Ishikawa (cell line): ENCODE results near the gene MID1.

Experiments
- FOXM1 ChIP-seq: IDR thresholded peaks from 2 replicates; pipeline ENCODE4 v1.6.1; 2012; ENCODE audit warnings: low read depth, borderline replicate concordance
- RAD21 ChIP-seq: IDR thresholded peaks from 2 replicates; pipeline ENCODE4 v1.6.1; 2012; ENCODE audit warnings: low read depth
- YY1 ChIP-seq: IDR thresholded peaks from 2 replicates; pipeline ENCODE4 v1.6.1; 2012; ENCODE audit warnings: low read depth
- TF ChIP-seq, protein P1 (sequence below): IDR thresholded peaks from 2 replicates; pipeline ENCODE4 v1.6.1; 2012; ENCODE audit warnings: low read depth, mild to moderate bottlenecking

DNA sequence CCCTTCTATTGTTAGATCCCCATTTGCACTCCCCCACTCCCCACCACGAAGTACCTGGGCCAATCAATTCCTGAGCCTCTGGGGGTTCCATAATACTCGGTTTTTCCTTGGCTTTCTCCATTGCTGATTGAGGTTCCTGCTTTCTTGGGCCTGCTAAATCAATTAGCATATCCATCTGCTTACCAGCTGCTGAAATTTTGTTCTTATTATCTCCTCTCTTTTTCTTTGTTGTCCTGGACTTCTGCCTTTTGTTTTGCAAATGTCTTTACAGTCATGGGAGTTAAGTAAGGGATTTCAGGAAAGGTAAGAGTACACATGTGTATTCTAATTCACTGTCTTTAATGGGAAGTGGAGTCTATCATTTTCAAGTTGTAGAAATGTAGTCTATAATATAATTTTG is 222.2 kb downstream of the MID1 start:
- no peak for TF ChIP-seq RAD21
- TF ChIP-seq FOXM1, result no peak
- TF ChIP-seq, protein P1, sequence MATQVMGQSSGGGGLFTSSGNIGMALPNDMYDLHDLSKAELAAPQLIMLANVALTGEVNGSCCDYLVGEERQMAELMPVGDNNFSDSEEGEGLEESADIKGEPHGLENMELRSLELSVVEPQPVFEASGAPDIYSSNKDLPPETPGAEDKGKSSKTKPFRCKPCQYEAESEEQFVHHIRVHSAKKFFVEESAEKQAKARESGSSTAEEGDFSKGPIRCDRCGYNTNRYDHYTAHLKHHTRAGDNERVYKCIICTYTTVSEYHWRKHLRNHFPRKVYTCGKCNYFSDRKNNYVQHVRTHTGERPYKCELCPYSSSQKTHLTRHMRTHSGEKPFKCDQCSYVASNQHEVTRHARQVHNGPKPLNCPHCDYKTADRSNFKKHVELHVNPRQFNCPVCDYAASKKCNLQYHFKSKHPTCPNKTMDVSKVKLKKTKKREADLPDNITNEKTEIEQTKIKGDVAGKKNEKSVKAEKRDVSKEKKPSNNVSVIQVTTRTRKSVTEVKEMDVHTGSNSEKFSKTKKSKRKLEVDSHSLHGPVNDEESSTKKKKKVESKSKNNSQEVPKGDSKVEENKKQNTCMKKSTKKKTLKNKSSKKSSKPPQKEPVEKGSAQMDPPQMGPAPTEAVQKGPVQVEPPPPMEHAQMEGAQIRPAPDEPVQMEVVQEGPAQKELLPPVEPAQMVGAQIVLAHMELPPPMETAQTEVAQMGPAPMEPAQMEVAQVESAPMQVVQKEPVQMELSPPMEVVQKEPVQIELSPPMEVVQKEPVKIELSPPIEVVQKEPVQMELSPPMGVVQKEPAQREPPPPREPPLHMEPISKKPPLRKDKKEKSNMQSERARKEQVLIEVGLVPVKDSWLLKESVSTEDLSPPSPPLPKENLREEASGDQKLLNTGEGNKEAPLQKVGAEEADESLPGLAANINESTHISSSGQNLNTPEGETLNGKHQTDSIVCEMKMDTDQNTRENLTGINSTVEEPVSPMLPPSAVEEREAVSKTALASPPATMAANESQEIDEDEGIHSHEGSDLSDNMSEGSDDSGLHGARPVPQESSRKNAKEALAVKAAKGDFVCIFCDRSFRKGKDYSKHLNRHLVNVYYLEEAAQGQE, result no peak
- no peak for TF ChIP-seq YY1
